ENCODE results near the gene PCDHGA3.

DNA sequence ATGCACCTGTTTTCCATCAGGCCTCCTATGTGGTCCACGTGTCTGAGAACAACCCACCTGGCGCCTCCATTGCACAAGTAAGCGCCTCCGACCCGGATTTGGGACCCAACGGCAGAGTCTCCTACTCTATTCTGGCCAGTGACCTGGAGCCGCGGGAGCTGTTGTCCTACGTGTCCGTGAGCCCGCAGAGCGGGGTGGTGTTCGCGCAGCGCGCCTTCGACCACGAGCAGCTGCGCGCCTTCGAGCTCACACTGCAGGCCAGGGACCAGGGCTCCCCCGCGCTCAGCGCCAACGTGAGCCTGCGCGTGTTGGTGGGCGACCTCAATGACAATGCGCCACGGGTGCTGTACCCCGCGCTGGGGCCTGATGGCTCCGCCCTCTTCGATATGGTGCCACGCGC is 8.0 kb downstream of the PCDHGA3 start:
- TF ChIP-seq EZH2 (IDR thresholded peaks at IDR 0.05; ENCODE audit: borderline replicate concordance, low read depth, low read length, severe bottlenecking) (no peak), POLR2A (IDR thresholded peaks at IDR 0.05; ENCODE audit: low read depth, low read length) (no peak)
- TF ChIP-seq, protein P1, sequence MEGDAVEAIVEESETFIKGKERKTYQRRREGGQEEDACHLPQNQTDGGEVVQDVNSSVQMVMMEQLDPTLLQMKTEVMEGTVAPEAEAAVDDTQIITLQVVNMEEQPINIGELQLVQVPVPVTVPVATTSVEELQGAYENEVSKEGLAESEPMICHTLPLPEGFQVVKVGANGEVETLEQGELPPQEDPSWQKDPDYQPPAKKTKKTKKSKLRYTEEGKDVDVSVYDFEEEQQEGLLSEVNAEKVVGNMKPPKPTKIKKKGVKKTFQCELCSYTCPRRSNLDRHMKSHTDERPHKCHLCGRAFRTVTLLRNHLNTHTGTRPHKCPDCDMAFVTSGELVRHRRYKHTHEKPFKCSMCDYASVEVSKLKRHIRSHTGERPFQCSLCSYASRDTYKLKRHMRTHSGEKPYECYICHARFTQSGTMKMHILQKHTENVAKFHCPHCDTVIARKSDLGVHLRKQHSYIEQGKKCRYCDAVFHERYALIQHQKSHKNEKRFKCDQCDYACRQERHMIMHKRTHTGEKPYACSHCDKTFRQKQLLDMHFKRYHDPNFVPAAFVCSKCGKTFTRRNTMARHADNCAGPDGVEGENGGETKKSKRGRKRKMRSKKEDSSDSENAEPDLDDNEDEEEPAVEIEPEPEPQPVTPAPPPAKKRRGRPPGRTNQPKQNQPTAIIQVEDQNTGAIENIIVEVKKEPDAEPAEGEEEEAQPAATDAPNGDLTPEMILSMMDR (IDR thresholded peaks at IDR 0.05; ENCODE audit: extremely low read depth in 1 of 2, insufficient read depth in 1 of 2, low read depth in 1 of 2, low read length in 2 of 2): no peak

Measured in endothelial cell of umbilical vein (primary cell).